Caco-2 (cell line): Measurements from ENCODE around the gene PSMD7. TPM values are rescaled to one million over a fixed set of nuclear protein-coding genes. Genes with fewer than 3 reads are reported as not detected.

ENCODE experiments used
- BruUV-seq: library from RNA; stranded (reverse); fragments of 400-500 nt; replicated peaks from 2 replicates; lab custom pipeline; 2021; lab: Mats Ljungman, UMichigan
- CTCF ChIA-PET: fragments of 300-600 bp; sonication (Branson Sonifier 250); formaldehyde crosslinking; loops from one replicate; lab custom pipeline; 2022; ENCODE audit warnings: antibody characterized with exemption; lab: Charles Lee
- POLR2A ChIA-PET: fragments of 300-600 bp; sonication (Branson Sonifier 250); formaldehyde crosslinking; loops from one replicate; lab custom pipeline; 2022; ENCODE audit warnings: antibody characterized with exemption; lab: Charles Lee
- DNase-seq, 2 experiments: peaks; one replicate each; pipeline versions ENCODE4 v3.0.0 to v3.0.0-alpha.2; 2020 to 2022
- H3K27me3 ChIP-seq: replicated peaks from 2 replicates; pipeline ENCODE4 v1.6.0; 2011; ENCODE audit warnings: low read length; ENCODE audit not compliant: control insufficient read depth, insufficient read depth
- H3K36me3 ChIP-seq: 2 replicates; pipeline ENCODE4 v1.5.1; 2011; ENCODE audit warnings: low read length; ENCODE audit not compliant: control insufficient read depth, insufficient read depth
- H3K4me1 ChIP-seq: fragments of 250-450 bp; sonication (Bioruptor Pico); 2 replicates; pipeline ENCODE4 v1.5.1; 2020; ENCODE audit warnings: mild to moderate bottlenecking
- H3K4me3 ChIP-seq: 2 replicates; pipeline ENCODE4 v1.5.1; 2011; ENCODE audit warnings: low read depth, mild to moderate bottlenecking, control low read depth, low read length
- H3K9me3 ChIP-seq: fragments of 250-450 bp; sonication (Bioruptor Pico); 2 replicates; pipeline ENCODE4 v1.5.1; 2020; ENCODE audit warnings: mild to moderate bottlenecking, moderate library complexity
- H3K27ac Mint-ChIP-seq: one replicate; pipeline ENCODE4 v1.8.0; 2022; ENCODE audit warnings: mixed read lengths; ENCODE audit not compliant: unreplicated experiment
- H3K27me3 Mint-ChIP-seq: one replicate; pipeline ENCODE4 v1.8.0; 2022; ENCODE audit warnings: mixed read lengths; ENCODE audit not compliant: insufficient read depth, unreplicated experiment
- H3K36me3 Mint-ChIP-seq: one replicate; pipeline ENCODE4 v1.8.0; 2022; ENCODE audit warnings: mild to moderate bottlenecking, mixed read lengths; ENCODE audit not compliant: insufficient read depth, unreplicated experiment
- H3K4me1 Mint-ChIP-seq: one replicate; pipeline ENCODE4 v1.8.0; 2022; ENCODE audit warnings: low read depth, mixed read lengths; ENCODE audit not compliant: unreplicated experiment
- H3K4me3 Mint-ChIP-seq: one replicate; pipeline ENCODE4 v1.8.0; 2022; ENCODE audit warnings: mild to moderate bottlenecking, moderate library complexity, mixed read lengths; ENCODE audit not compliant: unreplicated experiment
- H3K9me3 Mint-ChIP-seq: one replicate; pipeline ENCODE4 v1.8.0; 2022; ENCODE audit warnings: mixed read lengths; ENCODE audit not compliant: unreplicated experiment
- intact Hi-C: fragments of 100-400 bp; cut with micrococcal nuclease; formaldehyde crosslinking; loops from one replicate; pipeline ENCODE4 v1.10.0; 2022; ENCODE audit not compliant: unreplicated experiment
- total RNA-seq: library from RNA; stranded (reverse); gene quantifications from 2 replicates; pipeline ENCODE4 v1.2.3, GENCODE V29; 2022
- TF ChIP-seq, protein P1 (sequence below), 2 experiments: fragments of 200-600 bp in 1 of 2; IDR thresholded peaks; 1 replicate in 1 of 2; 2 replicates in 1 of 2; pipeline versions ENCODE4 v1.5.1 to v1.8.0; 2011 to 2022; ENCODE audit warnings: antibody characterized with exemption in 1 of 2, control low read depth in 1 of 2, inconsistent platforms in 1 of 2, low read depth in 1 of 2, low read length in 1 of 2, mild to moderate bottlenecking in 1 of 2, moderate library complexity in 1 of 2; ENCODE audit not compliant: insufficient read depth in 1 of 2, severe bottlenecking in 1 of 2, unreplicated experiment in 1 of 2

Gene PSMD7
- total RNA-seq, 1 experiment from 2014 or later: 191 TPM

DNA sequence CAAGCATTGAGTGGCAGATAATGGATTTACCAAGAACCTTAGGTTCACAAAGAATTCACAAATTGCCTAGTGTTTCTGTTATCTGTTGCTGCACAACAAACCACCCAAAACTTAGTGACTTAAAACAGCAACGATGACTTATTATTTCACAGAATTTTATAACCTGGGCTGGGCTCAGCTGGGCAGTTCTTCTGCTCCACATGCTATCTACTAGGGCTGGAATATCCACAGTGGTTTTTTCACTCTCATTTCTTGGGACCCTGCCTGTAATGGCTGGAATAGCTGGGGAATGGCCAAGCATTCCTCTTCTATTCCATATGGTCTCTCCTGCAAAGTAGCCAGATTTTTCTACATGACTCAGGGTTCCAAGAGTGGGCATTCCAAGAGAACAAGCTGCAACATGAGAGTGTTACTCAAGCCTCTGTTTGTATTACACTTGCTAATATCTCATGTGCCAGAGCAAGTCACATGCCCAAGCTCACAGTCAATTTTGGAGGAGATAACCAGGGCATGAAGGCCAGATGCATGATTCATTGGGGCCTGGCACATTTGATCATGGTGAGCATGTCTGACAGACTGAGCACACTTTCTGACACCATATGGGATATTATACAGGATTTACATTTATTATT lies 4.9 kb upstream of the PSMD7 start:
- CTCF ChIA-PET: no interaction called here
- H3K27me3 ChIP-seq: no peaks in the 10 kb centered on the region

DNA sequence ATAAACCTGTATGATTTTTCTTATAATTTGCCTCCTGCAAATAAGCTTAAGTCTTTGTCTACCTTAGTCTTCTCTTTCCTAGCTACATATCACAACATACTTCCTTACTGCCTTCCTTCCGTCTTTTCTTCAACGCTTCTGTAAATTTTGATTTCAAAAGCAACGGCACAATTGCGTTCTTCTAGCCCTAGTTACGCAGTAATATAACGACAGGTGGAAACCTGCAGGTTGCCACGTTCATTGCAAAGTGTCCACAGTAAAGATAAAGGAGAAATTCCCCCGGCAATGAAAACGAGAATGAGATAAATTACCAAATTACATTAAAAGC lies 546 bp upstream of the PSMD7 start:
- POLR2A ChIA-PET: no interaction called here
- TF ChIP-seq, protein P1, sequence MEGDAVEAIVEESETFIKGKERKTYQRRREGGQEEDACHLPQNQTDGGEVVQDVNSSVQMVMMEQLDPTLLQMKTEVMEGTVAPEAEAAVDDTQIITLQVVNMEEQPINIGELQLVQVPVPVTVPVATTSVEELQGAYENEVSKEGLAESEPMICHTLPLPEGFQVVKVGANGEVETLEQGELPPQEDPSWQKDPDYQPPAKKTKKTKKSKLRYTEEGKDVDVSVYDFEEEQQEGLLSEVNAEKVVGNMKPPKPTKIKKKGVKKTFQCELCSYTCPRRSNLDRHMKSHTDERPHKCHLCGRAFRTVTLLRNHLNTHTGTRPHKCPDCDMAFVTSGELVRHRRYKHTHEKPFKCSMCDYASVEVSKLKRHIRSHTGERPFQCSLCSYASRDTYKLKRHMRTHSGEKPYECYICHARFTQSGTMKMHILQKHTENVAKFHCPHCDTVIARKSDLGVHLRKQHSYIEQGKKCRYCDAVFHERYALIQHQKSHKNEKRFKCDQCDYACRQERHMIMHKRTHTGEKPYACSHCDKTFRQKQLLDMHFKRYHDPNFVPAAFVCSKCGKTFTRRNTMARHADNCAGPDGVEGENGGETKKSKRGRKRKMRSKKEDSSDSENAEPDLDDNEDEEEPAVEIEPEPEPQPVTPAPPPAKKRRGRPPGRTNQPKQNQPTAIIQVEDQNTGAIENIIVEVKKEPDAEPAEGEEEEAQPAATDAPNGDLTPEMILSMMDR (IDR thresholded peaks at IDR 0.05; ENCODE audit: insufficient read depth in 1 of 2, low read depth in 1 of 2, low read length in 1 of 2, severe bottlenecking in 1 of 2, unreplicated experiment in 1 of 2): no peak
- intact Hi-C loops: loop anchor here (1.0 to 5.0 kb wide), 2 partner anchors 15 to 311 kb away; partner anchors contain the start of gene GLG1
- no peak for DNase-seq
- H3K4me3 Mint-ChIP-seq: peak overlapping the region; percentile 87
- H3K36me3 Mint-ChIP-seq: peaks cover 53% of the 10 kb centered on the region
- peaks cover 10% of the 10 kb centered on the region for H3K4me1 Mint-ChIP-seq
- H3K9me3 Mint-ChIP-seq: peaks cover 14% of the 10 kb centered on the region
- Histone ChIP-seq H3K4me1 (peaks cover 10% of the 10 kb centered on the region), H3K27me3 (no peaks in the 10 kb centered on the region), H3K4me3 (peak overlapping the region; percentile 86), H3K36me3 (0 out of 2 replicates have a peak, but pooled peaks cover 8% of the 10 kb centered on the region), H3K9me3 (no peaks in the 10 kb centered on the region)
- BruUV-seq: TSS peak; percentile 76
- no peaks in the 10 kb centered on the region for H3K27me3 Mint-ChIP-seq
- CTCF ChIA-PET: no interaction called here
- peak overlapping the region; percentile 93 for H3K27ac Mint-ChIP-seq

More for the DNA sequence above, 4.9 kb upstream of the PSMD7 start:
- intact Hi-C loops: no loop called here
- DNase-seq: no peak
- no peak overlapping the region for H3K4me3 ChIP-seq
- Mint-ChIP-seq H3K4me1 (peaks cover 10% of the 10 kb centered on the region), H3K36me3 (peaks cover 12% of the 10 kb centered on the region), H3K27ac (no peak overlapping the region), H3K9me3 (peaks cover 20% of the 10 kb centered on the region), H3K4me3 (no peak overlapping the region), H3K27me3 (no peaks in the 10 kb centered on the region)
- TF ChIP-seq, protein P1 (IDR thresholded peaks at IDR 0.05; ENCODE audit: insufficient read depth in 1 of 2, low read depth in 1 of 2, low read length in 1 of 2, severe bottlenecking in 1 of 2, unreplicated experiment in 1 of 2): no peak
- no peaks in the 10 kb centered on the region for H3K36me3 ChIP-seq
- peaks cover 5% of the 10 kb centered on the region; the same call in 1 of the 2 replicates for H3K4me1 ChIP-seq
- POLR2A ChIA-PET: no interaction called here
- no peaks in the 10 kb centered on the region for H3K9me3 ChIP-seq
- no TSS peak for BruUV-seq

DNA sequence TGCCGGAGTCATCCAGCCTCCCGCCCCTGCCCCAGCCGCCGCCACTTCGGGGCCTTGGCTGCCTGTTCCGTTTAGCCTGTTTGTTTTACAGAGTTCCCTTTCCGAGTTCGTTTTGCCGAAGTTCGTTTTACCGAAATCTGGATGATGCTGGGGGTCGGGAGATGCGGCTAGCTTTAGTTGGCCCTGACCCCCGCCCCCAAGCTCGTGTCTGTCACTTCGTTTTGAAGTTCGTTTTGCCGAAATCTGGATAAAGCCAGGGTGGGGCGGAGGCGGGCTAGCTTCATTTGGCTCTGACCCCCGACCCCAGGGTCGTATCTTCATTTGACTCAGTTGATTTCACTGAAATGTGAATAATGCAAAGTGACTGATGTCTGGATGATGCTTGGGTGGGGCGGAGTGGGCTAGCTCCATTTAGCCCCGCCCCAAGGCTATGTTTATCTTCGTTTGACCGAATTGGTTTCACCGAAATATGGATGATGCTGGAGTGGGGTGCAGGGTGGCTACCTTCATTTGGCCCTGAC lies 591 bp downstream of the PSMD7 start:
- BruUV-seq: no TSS peak
- no peaks in the 10 kb centered on the region for H3K27me3 Mint-ChIP-seq
- H3K4me1 ChIP-seq: peaks cover 10% of the 10 kb centered on the region
- peak in 1 of 2 experiments; percentile 49 for DNase-seq
- no peaks in the 10 kb centered on the region for H3K27me3 ChIP-seq
- H3K4me3 Mint-ChIP-seq: peak overlapping the region; percentile 87
- H3K9me3 Mint-ChIP-seq: peaks cover 2% of the 10 kb centered on the region
- intact Hi-C loops: loop anchor here (5.0 kb wide), 1 partner anchor 310 kb away; the partner anchor contains the start of gene GLG1
- POLR2A ChIA-PET: interaction anchor here (0.7 kb wide), 1 partner anchor 370 kb away, joined by 4 read pairs; no protein-coding TSS in a partner anchor
- H3K36me3 ChIP-seq: 0 out of 2 replicates have a peak, but pooled peaks cover 8% of the 10 kb centered on the region
- H3K27ac Mint-ChIP-seq: peak overlapping the region; percentile 93
- peaks cover 60% of the 10 kb centered on the region for H3K36me3 Mint-ChIP-seq
- TF ChIP-seq, protein P1 (IDR thresholded peaks at IDR 0.05; ENCODE audit: insufficient read depth in 1 of 2, low read depth in 1 of 2, low read length in 1 of 2, severe bottlenecking in 1 of 2, unreplicated experiment in 1 of 2): no peak
- no peaks in the 10 kb centered on the region for H3K9me3 ChIP-seq
- H3K4me1 Mint-ChIP-seq: peaks cover 10% of the 10 kb centered on the region
- peak overlapping the region; percentile 86 for H3K4me3 ChIP-seq
- CTCF ChIA-PET: interaction anchor here (0.6 kb wide), 1 partner anchor 369 kb away, joined by 7 read pairs; the partner anchor contains the start of gene RFWD3
